Stimulated activated CD8-positive, alpha-beta memory T cell treated with anti-CD3 and anti-CD28 coated beads, Interleukin-7, amount 100 ng/mL, for 1 hour (primary cell): Measurements from ENCODE around the gene CHSY1.

Source experiments
- DNase-seq, 2 donors: peaks; one replicate each; pipeline ENCODE4 v3.0.0-alpha.2; 2020; ENCODE audit warnings: low read depth in 2 of 2

CHSY1 gene

DNA sequence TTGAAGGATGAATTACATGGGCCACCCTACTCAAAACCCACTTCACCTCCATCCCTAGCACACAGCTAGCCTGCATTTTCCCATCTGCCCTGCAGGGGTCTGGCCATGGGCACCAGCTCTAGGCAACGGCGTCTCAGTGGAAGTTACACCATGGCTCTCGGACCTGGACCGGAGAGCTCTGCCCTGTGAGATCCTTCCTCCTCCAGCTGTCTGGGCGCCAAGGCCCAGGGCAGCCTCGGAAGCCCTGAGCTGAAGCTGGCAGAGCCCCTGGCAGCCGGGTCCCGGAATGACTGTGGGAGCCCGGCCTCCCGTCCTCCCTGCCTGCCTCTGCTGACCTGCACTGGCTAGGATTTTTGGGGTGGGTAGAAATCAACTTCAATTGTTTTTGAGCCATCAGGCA is 98.9 kb downstream of the CHSY1 start:
- DNase-seq = no peak

DNA sequence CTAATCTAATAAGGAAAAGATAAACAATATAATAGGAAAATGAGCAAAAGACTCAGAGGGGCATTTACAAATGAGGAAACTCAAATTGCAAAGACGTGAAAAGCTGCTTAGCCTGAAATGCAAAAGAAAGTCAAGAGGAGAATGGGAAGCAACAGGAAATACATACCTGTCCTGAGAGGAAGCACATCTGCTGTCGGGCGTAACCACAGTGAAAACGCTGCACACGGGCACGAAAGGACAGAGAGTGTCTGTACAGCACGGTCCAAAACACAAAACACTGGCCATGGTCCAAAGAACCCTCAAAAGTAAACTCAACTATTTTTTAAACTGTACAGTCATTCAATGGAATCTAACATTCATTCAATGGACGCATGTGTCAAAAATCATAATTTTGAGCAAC is 100.6 kb downstream of the CHSY1 start:
- no peak for DNase-seq

DNA sequence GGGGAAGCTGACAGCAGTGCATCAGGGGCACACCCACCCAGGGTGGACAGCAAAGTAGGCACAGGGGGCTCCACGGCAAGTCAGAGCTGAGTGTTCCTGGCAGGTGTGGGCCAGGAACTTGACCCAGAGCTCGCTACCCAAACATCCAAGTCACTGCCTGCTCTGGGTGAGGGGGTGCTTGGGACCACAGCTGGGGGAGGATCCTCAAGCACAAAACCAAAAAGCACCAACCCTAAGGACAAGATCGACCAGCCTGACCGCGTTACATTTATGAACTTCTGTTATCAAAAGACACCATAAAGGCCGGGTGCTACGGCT is 101.2 kb downstream of the CHSY1 start:
- no peak for DNase-seq

DNA sequence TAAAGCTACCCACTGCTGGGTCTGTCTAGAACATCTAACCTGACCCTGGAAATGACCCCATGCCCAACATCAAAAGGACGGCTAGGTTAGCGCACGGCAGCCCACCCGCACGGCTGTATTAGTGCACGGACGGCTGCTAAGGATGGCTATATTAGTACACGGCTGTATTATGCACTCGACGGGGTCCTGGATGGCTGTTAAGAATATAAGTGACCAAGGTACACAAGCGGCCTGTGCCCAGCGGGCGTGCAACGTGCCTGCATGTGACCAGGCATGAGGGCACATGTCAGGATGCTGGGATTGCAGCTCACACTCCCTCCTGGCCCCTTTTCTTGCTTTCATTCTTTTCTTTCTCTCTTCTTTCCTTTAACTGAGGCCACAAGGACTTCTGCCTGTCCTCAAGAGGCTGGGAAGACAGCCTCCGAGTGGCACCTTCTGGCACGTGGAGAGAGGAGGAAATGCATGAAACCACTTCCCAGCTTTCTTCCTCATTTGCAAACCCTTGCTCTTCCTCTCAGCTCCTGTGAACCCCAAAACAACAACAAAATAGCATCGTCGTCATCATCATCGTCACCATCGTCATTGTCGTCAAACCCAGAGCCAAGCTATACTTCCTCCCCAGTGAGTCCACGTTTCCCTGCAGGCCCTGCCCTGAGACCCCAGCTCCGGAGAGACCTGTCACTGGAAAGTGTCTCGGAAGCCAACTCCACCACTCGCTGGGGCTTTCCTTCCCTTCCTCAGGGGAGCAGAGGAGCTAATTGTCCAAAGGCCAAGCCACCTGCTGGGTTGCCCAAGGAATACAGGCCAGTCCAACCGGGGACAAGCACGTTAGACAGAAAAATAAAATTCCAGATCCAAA is 101.8 kb downstream of the CHSY1 start:
- no peak for DNase-seq

DNA sequence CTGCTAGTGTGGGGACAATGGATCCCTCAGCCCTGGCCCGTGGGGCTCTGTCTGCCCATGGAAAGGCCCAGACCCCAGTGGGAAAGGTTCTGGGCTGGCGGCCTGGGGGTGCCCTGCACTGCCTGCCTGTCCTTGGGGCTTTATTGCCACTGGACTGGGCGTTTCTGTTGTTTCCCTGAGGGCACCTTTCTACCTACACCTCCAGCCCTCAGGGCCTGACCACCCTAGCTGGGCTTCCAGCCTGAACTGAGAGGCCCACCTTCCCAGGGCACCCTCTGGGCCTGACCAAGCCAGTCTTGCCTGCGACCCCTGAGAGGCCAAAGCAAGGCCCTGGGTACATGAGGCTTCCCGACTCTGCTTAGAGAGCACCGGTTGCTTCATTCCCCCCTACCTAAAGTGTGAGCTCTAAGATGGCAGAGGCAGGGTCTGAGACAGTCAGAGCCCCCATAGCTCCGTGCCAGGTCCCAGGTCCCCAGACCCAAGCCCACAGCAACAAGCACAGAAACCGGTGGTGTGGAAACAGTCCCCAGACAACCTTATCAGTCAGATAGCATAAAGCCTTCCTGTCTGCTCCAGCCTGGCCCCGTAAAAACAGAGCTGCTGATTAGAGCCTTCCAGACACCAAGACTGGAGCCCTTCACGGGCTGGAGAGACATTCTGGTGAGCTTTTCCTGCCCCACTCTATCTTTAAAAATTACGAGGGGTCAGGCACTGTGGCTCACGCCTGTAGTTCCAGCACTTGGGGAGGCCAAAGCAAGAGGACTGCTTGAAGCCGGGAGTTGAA is 102.8 kb downstream of the CHSY1 start:
- no peak for DNase-seq

DNA sequence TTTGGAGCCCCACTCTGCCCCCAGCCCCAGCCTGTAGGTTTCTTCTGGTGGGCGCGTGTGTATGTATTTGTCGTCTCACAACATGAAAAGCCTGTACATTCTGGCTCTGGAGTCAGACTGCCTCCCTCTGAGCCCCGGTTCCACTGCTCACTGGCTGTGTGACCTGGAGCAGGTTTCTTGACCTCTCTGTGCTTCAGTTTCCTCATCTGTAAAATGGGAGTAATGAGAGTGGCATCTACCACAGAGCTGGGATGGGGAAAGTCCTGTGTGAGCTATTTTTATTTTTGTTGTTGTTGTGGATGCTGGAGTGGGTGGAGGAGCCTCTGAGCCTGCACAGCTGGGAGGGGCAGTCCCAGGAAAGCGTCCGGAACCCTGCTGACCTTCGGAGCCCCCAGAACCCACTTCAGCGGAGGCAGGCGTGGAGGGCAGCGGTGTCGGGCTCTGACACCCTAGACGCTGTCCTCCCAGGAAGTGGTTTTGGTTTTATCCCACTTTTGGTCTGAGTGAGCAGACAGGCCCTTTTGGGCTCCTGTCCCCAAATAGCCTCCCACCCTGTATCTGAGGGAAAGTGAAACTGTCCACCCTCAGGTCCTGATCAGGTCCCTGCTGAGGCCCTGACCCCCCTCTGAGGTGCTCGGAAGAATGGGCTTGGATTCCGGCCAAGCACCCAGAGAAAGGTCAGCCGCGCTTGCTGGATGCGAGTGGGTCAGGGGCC is 103.5 kb downstream of the CHSY1 start:
- DNase-seq = no peak

DNA sequence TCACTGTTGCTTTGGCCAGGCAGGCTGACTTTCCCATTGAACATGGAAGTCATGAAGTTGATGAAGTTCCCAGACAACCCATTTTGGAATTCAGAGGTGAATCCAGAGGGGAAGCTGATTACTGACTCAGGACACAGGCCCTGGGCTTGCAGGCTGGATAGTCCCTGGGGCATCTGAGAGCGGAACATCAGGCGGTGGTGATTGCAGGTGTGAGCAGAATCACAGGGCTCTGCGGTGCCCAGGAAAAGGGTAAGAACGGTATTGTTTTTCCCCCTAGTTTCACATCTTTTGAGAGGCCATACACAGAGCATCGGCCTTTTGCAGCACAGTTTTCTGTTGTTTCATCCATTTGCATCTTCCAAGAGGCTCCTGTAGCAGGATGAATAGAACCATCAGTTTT is 104.7 kb downstream of the CHSY1 start:
- DNase-seq = no peak

DNA sequence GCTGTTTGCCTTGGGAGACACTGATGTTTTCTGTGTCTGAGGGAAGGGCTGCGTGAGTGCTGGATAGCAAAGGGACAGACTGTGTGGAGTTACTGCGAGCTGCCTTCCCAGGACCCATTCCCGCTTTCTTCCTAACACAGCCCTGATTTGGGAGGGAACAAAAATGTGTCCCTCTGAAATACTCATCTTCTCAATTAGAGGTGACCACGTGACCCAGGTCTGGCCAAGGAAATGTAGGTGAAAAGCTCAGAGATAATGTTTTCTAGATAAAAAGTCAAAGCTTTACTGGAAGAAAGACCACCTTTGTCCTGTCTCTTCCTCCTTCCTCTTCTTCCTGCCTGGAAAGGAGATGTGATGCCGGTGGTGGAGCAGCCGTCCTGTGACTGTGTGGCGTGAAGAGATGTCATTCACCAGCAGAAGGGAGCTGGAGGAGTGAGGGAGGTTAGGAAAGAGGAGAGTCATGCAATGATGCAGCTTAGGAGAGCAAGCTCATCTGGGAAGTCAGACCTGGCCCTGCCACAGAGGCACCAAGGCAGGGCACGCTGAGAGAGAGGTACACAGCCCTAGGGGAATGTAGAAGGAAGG is 105.6 kb downstream of the CHSY1 start:
- DNase-seq = no peak

DNA sequence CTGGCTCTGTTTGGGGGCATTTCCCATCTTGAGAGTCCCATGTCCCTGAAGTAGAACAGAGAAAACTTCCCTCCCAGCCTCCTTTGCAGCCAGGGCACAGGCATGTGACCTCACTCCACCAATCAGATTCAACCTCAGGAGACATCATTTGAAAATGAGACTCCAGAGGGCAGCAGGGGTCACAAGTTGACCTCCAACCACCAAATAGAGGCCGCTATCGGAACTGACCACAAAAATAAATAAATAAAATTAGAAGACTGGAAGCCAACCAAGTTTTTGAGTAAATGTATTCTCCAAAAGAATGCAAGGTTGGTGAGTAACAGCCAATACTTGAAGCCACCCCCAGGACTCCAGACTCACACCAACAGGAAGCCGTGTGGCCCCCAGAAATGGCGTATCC is 106.5 kb downstream of the CHSY1 start:
- DNase-seq = no peak

DNA sequence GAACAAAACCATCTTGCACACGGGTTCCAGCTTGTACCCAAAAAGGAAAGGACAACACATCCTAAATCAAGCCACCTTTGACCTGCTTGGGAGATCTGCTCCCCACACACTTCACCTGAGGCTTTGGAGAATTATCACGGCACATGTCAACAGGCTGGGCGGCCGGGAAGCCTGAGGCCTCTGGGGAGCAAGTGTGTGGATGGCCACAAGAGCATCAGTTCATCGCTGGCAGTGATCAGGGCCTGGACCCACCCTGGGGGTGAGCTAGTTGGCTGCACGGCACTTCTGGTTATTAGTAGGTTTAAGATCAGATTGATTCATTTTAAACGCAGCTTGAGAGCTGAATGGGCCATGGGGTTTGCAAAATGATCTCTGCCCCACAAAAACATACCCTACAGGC is 108.5 kb downstream of the CHSY1 start:
- no peak for DNase-seq

DNA sequence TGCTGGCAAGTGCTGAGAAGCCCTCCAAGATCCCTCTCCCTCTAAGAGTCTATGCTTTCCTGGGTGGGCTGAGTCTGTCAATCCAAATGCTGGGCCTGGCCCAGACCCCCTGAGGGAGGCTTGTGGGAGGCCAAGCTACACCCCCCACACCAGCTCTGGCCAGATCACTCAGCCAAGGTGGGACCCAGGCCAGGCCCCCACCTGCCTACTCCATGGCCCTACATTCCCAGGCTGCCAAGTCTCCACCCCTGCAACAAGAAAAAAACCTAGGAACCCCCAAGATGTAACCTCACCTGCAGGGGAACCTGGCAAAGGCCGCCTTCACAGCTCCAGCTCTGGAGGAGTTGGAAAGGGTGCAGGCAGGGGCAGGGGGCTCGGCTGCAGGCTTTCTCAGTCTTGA is 109.1 kb downstream of the CHSY1 start:
- DNase-seq = no peak

DNA sequence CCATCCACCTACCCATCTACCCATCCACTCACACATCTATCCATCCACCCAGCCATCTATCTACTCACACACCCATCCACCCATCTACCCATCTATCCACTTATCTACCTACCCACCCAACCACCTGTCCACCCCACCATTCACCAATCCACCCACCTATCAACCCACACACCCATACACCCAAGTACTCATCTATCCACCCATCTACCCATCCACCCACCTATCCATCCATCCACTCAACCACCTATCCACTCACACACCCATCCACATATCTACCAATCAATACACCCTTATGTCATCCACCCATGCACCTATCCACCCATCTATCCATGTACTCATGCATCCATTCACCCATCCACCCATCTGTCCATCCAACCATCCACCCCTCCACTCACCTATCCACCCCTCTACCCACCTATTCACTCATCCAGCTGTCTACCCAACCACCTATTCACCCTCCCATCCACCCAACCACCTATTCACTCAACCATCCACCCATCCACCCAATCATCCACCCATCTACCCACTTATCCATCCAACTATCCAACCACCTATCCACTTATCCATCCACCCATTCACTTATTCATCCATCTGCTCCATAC is 109.8 kb downstream of the CHSY1 start:
- no peak for DNase-seq

DNA sequence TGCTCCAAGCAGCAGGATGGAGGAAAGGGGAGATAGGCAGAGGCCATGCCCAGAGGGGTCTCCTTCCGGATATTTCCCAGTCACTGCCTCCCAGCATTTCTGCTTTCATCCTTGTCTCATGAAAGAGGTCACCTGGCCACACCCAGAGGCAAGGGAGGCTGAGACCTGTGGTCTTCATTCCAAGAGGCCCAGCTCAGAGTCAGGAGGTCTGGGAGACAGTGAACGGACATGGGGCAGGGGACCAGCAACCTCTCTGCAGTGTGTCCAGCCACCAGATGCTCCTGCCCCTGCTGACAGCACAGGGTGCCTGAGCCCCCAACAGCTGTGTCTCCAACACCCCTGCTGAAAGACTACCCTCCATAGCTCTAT is 111.2 kb downstream of the CHSY1 start:
- DNase-seq = no peak

DNA sequence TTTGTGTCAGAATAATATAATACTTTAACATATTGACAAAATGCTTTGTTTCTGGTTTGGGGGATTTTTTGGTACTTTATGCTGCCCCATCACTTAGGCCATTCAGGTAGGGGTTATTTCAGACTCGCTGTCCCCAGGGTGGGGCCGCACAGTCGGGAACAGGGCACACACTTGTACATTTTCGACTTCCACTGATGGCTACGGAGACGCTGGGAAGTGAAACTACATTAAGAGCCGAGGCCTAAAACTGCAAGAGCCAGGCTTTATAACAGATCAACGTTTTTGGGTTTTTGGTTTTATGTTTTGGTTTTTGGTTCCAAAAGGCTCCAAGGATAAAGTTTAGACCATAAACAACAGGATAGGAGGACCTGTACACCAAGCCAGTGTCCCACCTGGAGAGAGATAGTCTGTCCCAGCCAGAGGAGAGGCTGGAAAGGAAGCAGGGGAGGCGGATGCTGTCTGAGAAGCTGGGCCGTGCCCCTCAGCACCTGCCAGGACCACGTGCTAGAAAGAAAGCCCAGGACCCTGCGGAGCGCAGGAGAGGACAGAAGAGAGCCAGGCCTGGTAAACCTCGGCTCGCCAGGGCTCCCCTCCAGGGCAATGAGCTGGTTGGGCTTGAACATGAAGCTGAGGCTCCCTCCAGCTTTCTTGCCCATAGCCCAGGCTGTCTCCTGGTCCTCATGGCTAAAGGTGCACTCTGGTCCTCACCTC is 111.7 kb downstream of the CHSY1 start:
- DNase-seq = no peak

DNA sequence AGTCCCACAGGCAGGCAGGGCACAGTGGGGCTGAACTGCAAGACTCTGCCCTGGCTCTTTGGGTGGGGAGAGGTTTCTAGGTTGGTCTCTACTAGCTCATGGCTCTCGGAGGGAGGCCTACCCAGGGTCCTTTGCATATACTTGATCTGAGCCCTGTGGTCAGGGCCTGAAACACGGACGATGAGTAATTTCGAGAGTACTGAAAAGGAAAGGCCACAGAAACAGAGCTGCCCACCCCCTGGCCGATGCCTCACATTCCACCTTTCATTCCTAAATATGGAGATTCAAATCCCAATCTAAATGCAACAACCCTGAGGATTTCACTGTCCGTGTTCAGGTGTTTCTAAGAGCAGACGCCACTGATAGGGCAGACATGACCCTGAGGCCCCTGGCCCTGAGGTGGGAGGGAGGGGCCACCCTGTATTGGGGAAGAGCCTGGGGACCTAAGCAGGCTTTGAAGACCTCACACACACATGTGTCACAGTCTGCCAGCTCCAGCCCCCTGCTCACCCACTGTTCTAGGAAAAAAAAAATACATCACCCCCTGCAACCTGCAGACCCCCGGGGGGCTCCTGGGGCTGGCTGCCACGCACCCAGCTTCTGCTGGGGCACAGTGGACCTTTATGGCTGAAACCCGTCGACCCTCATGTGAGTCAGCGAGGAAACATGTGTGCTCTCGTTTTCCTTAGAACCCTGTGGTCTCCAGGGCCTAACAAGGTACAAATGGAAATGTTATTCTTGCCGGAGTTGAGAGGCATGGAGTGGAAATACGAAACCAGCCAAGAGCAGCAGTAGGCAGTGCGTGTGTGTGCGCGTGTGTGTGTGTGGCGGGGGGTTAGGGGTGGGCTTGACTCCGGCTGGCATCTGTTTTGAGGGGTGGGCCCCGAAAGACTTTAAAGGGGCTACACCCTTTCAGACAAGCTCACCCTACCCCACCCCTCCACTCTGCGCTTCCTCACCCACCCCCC is 112.7 kb downstream of the CHSY1 start:
- DNase-seq = no peak

DNA sequence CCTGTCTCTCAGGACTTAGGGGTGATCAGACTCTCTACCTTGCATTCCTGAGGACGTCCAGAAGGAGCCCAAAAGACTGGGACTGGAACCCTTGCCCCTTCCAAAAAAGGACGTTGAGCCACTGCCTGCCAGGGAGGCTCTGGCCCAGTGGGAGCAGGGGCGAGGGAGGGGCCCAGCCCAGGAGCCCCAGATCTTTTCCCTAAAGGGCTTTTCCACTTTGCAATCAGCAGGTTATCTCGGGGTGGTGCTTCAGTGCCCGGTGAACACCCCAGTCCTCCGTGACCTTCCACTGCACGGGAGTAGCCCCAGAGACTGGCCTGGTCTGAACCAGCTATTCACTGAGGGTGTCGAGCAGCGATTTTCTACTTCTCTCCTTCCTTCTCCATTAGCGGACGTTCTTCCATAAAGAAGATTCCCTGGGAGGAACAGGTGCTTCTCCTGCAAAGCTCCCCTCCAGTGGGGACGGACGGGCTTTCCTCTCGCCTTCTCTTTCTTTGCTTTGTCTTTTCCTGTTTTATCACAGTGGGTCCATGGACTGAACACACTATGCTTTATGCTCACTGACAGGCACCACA is 113.7 kb downstream of the CHSY1 start:
- DNase-seq = no peak

DNA sequence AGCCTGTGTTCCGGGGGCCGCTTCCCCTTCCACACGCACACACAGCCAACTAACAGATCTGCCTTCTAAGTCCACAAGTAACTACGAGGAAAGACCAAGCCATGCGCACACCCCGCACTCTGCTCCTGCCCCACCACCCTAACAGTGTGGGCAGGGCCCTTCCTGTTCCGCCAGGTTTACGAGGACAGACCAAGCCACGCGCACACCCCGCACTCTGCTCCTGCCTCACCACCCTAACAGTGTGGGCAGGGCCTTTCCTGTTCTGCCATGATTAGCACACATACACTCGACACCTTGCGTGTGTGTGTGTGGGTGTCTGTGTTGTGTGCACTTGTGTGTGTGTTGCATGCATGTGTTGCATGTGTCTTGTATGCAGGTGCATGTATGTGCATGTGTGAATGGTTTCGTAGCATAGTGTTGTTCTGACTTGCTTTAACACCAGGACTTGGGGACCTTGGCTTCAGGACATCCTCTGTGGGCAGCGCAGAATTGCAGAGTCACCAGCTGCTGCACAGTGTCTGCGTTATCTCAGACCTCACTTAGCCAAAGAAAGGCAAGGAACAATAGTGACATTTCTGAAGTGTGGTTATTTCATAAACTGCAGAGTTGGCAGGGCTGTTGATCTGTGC is 114.4 kb downstream of the CHSY1 start:
- no peak for DNase-seq

DNA sequence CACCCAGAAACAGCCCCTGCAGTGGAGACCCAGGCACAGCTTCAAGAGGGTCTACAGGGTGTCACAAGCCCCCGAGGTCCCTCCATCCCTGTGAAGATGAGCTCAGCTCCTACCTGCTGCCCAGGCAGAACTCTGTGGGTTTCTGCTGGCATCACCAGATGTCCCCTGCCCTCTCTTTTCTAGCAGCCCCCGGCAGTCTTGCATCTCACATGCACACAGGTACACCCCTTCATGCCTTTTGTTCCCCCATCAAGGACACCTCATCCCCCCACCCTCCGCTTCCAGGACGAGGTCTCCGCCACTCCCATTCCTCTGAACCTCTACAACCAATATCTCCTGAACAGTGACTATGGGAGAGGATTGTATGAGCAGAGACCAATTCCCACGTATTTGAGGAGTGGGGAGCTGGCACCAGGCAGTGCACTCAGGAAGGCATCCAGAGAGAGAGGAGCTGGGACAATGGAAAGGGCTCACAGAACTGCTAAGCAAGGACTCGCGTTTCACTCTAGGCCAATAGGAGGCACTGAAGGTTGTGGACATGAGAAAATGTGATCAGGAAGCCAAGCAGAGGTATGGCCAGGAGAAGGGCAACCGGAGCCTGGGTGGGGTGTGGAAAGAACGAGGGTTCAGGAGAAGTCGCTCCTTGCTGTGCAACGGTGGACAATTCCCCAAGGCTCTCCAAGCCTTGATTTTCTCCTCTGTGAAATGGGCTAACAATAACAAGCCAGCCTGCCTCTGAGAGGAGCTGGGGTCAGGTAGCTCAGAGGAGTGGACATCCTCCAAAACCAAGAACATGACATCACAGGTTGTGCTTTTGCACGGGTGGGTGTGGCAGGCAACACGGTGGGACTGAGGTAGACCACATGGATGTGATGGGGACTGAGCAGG is 115.2 kb downstream of the CHSY1 start:
- DNase-seq = no peak
